GM12872 (cell line): Measurements from ENCODE around the gene OSBPL10.

Experiments used
- CTCF ChIP-seq: IDR thresholded peaks from 3 replicates; pipeline ENCODE4 v1.5.1; 2011; ENCODE audit warnings: low read depth, mild to moderate bottlenecking, low read length, moderate library complexity; ENCODE audit not compliant: insufficient read depth

OSBPL10 gene

GRCh38 chr3:31999907-32000439, 18.9 kb upstream of the OSBPL10 start:
- TF ChIP-seq CTCF: no peak

- no peak for TF ChIP-seq CTCF
These were observed 16.4 kb upstream of the OSBPL10 start for GRCh38 chr3:31997500-31997899.

GRCh38 chr3:31996195-31996594, 15.1 kb upstream of the OSBPL10 start:
- TF ChIP-seq CTCF: no peak

GRCh38 chr3:31993843-31994242, 12.8 kb upstream of the OSBPL10 start:
- TF ChIP-seq CTCF: no peak

GRCh38 chr3:31988271-31988670, 7.2 kb upstream of the OSBPL10 start:
- TF ChIP-seq CTCF: no peak

GRCh38 chr3:31985831-31986230, 4.8 kb upstream of the OSBPL10 start:
- no peak for TF ChIP-seq CTCF

- TF ChIP-seq CTCF: no peak
These were observed 3.3 kb upstream of the OSBPL10 start for GRCh38 chr3:31984321-31984720.
